ENCODE results near the gene LBHD2.
"Not testable (repeated sequence)": the region's sequence is repeated elsewhere in the genome, so short reads cannot be mapped to it uniquely, and the experiment has no call there.

Gene LBHD2

GRCh38 chr14:103104654-103105452, 20.8 kb downstream of the LBHD2 start:
- peak; percentile 70 for ATAC-seq
- DNase-seq: peak; percentile 83

- ATAC-seq (no peak), DNase-seq (no peak)
Observed at GRCh38 chr14:103105580-103106150, 21.7 kb downstream of the LBHD2 start.

- no peak for DNase-seq
- no peak for ATAC-seq
Observed at GRCh38 chr14:103107455-103107854, 23.4 kb downstream of the LBHD2 start.

GRCh38 chr14:103107941-103108748, 24.1 kb downstream of the LBHD2 start:
- no peak for DNase-seq
- no peak for ATAC-seq

- DNase-seq: peak; percentile 62
- ATAC-seq: peak; percentile 54
Observed at GRCh38 chr14:103108749-103109207, 24.8 kb downstream of the LBHD2 start.

- DNase-seq: no peak
- no peak for ATAC-seq
Observed at GRCh38 chr14:103109535-103110441, 25.8 kb downstream of the LBHD2 start.

- ATAC-seq (no peak), DNase-seq (no peak)
Observed at GRCh38 chr14:103110681-103111231, 26.7 kb downstream of the LBHD2 start.

- ATAC-seq: no peak
- DNase-seq: no peak
Observed at GRCh38 chr14:103111232-103111868, 27.3 kb downstream of the LBHD2 start.

GRCh38 chr14:103112400-103113243, 28.6 kb downstream of the LBHD2 start:
- no peak for ATAC-seq
- DNase-seq: no peak

GRCh38 chr14:103113303-103113702, 29.3 kb downstream of the LBHD2 start:
- DNase-seq: no peak
- ATAC-seq: no peak

- no peak for ATAC-seq
- DNase-seq: no peak
Observed at GRCh38 chr14:103113774-103114173, 29.8 kb downstream of the LBHD2 start.

GRCh38 chr14:103115086-103115679, 31.2 kb downstream of the LBHD2 start:
- ATAC-seq: not testable (repeated sequence)

GRCh38 chr14:103115845-103116572, 32.0 kb downstream of the LBHD2 start:
- no peak for DNase-seq
- no peak for ATAC-seq

More at GRCh38 chr14:103115086-103115679, 31.2 kb downstream of the LBHD2 start:
- not testable (repeated sequence) for DNase-seq

- ATAC-seq (no peak), DNase-seq (no peak)
Observed at GRCh38 chr14:103116636-103117035, 32.6 kb downstream of the LBHD2 start.

- not testable (repeated sequence) for DNase-seq, ATAC-seq
Observed at GRCh38 chr14:103117499-103117898, 33.5 kb downstream of the LBHD2 start.

- DNase-seq: no peak
- no peak for ATAC-seq
Observed at GRCh38 chr14:103118018-103118662, 34.1 kb downstream of the LBHD2 start.

GRCh38 chr14:103118663-103119404, 34.8 kb downstream of the LBHD2 start:
- DNase-seq (no peak), ATAC-seq (no peak)
